Stimulated activated CD8-positive, alpha-beta memory T cell treated with anti-CD3 and anti-CD28 coated beads, Interleukin-2, amount 100 ng/mL, for 48 hours (primary cell): ENCODE measurements around the gene TEKT5.

Experiments
- DNase-seq, 2 donors: peaks; one replicate each; pipeline ENCODE4 v3.0.0-alpha.2; 2020; ENCODE audit warnings: low read depth in 2 of 2

TEKT5 gene

DNA sequence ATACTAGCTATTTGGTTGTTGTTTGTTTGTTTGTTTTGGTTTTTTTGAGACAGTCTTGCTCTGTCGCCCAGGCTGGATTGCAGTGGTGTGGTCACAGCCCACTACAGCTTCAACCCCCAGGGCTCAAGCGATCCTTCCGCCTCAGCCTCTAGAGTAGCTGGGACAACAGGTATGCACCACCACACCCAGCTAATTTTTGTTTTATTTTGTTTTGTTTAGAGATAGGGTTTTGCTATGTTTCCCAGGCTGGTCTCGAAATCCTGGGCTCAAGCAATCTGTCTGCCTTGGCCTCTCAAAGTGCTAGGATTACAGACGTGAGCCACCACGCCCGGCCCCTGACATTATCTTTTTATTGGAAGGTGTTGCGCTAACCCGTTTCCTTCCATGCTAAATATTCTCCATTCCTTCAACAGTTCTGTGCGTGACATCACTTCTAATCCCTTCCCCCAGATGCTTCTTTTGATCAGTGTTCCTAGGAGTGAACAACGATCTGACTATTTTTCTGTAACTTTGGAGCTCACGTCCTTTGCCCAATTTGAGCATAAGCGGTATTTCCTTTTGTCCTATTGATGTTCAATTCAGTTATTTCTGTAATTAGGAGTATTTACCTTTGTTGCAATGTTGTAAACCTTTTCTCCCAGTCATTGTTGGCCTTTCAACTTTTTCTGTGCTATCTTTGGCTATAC, 84.1 kb downstream of the TEKT5 start:
- no peak for DNase-seq

DNA sequence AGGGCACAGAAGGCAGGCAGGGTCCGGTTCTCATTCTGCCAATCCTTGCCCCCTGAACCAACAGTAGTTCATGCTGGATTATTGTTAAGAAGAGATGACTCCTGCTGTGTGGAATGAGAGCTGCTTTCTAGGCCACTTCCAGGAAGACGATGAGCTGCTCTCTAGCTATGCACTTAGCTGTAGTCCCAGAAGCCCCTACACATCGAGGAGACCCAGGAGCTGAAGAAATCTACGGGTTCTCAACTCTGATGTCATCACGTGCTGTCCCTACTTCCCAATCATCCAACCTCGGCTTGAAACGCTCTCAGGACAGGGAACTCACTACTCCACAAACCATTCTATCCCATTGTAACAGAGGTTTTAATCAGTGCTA, 85.3 kb downstream of the TEKT5 start:
- no peak for DNase-seq

- DNase-seq, result no peak
Measured at GRCh38 chr16:10608687-10609401, 85.9 kb downstream of the TEKT5 start.

DNA sequence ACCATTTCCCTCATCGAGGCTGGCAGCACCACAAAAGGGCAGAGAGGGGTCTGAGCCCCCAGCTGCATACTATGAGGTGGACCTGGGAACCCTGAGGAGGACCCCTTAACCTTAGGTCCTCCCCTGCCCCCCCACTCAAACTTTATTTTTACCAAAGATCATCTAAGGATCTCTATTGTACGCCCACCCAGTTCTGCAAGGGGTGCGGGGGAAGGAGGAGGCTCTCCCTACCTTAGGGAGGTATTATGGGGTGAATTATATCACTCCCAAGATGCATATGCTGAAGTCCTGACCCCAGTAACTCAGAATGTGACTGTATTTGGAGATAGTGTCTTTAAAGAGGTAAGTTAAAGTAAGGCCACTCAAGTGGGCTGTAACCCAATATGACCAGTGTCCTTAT, 87.6 kb downstream of the TEKT5 start:
- no peak for DNase-seq

- no peak for DNase-seq
Measured at GRCh38 chr16:10606607-10607006, 88.1 kb downstream of the TEKT5 start.

GRCh38 chr16:10605636-10606035, 89.1 kb downstream of the TEKT5 start:
- no peak for DNase-seq

- DNase-seq, result no peak
Measured at GRCh38 chr16:10601444-10602408, 93.0 kb downstream of the TEKT5 start.

DNA sequence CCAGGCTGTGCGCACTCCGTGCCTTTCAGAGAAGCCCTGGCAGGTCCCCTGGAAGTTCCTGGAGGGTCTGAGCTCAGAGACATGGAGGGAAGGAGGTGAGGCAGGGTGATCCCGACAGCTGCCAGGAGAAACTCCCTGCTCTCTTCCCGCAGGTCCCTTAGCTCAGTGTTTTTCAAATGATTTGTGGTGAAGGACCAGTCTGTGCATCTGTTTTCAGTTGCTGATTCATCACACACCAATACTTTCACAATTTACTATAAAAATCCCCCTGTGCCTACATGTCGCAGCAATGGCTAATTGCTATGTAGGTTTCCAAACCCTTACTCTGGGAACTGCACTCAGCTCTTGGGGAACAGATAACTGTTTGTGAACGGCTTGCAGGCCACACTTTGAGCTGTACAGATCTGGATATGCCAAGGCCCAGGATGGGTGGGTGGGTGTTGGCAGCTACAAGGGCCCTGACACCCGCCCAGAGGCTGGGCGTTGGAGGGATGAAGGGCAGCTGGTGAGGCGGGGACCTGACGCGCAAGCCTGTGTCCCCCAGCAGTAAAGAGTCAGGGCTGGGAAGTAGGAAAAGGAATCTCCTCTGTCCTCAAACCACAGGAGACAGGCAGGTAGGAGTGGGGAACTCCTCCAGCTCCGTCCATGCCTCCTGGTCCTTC, 93.8 kb downstream of the TEKT5 start:
- DNase-seq, result no peak

DNA sequence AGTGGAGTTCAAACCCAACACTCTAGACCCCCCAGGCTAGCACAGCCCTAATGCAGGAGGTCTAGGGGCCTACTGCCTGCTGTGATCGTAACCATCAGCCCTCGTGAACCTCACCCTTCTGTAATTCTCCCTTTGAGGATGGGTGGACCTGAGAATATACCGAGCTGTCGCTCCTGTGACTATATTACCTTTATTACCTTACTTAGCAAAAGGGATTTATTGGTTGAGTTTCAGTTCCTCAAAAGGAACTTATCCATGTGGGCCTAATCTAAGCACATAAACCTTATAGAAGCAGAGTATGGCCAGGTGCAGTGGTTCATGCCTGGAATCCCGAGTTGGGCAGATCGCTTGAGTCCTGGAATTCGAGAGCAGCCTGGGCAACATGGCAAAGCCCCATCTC, 95.1 kb downstream of the TEKT5 start:
- DNase-seq, result no peak

DNA sequence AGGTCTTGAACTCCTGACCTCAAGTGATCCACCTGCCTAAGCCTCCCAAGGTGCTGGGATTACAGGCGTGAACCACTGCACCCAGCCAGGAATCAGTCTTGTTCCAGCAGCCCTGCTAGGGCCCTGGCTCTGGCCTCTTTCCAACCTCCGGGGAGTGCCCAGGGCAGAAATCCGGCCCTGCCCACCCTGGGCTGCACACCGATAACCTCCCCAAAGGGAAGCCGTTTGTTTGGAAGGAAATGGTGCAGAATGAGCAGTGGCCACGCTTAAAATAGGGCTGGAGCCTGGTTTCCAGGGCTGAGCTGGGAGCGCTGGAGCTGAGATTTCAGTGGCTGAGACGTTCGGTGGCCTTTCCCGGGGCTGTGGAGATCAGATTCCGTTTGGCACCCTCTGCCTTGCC, 96.6 kb downstream of the TEKT5 start:
- no peak for DNase-seq

DNA sequence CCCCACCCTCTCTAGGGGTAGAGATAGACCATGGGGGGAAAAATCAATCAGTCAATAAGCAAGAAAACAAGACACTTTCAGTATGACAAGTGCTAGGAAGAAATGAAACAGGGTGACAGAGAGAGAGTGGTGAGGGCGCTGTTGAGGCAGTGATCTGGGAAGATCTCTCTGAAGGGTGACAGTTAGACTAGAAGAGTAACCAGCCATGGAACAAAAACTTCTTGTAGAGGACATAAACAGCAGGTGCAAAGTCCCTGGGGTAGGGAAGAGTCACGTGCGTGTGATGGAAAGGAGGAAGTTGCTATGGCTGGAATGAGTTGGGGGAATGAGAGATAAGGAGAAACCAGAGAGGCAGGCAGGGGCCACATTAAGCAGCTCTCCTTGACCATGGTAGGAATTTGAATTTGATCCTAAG, 97.5 kb downstream of the TEKT5 start:
- DNase-seq, result no peak

GRCh38 chr16:10594312-10594950, 100.3 kb downstream of the TEKT5 start:
- DNase-seq, result no peak

DNA sequence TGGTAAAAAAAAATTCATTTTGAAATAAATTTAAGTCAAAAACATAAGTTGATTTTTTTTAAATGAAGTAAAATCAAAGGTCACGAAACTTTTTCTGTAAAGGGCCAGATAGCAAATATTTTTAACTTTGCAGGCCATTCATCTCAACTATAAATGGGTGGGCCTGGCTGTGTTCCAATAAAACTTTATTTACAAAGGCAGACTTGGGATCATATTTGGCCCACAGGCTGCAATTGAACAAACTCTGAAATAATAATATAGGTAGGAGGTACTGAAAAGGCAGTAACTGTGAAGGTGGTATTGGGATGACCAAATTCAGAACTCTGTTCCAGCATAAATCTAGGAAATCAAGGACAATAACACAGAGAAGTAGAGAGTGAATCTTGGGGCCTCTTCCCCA, 102.1 kb downstream of the TEKT5 start:
- DNase-seq, result no peak

GRCh38 chr16:10590342-10590741, 104.4 kb downstream of the TEKT5 start:
- DNase-seq, result no peak

- no peak for DNase-seq
Measured at GRCh38 chr16:10589109-10589508, 105.6 kb downstream of the TEKT5 start.

GRCh38 chr16:10587622-10588021, 107.1 kb downstream of the TEKT5 start:
- no peak for DNase-seq

DNA sequence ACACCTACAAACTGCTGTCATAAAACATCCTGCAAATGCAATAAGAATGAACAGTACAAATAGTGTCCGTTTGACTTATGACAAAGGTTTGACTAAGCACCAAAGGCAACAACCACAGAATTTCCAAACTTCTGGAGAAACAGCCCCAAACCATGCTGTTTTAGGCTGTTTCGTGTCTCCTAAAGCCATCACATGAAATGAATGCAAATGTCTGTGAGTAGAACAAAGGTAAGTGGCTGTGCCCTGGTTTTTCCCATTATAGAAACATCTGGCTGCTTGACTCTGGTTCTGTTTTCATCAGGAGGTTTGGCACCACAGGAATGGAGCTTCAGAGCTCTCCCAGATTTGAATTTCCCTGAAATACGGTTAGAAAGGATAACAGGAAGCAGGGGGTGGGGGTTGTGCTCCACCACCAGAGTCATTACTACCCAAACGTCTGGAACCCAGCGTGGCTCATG, 109.7 kb downstream of the TEKT5 start:
- no peak for DNase-seq

DNA sequence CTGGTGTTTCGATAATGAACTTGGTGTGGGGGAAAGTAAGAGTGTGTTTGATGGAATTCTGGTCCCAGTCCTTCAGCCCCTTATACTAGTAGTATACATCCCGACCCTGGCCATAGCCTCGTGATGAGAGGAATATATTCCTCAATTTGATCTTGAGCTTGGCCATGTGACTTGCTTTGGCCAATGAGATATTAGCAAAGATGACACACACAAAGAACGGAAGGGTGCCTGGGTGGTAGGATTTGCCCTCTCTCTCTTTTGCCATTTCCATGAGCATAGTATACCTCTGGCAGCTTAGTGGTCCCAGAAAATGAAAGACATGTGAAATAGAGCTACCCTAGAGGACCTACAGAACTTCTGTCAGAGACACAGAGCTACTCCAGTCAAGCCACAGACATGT, 111.5 kb downstream of the TEKT5 start:
- no peak for DNase-seq

GRCh38 chr16:10581507-10581906, 113.2 kb downstream of the TEKT5 start:
- DNase-seq, result no peak

DNA sequence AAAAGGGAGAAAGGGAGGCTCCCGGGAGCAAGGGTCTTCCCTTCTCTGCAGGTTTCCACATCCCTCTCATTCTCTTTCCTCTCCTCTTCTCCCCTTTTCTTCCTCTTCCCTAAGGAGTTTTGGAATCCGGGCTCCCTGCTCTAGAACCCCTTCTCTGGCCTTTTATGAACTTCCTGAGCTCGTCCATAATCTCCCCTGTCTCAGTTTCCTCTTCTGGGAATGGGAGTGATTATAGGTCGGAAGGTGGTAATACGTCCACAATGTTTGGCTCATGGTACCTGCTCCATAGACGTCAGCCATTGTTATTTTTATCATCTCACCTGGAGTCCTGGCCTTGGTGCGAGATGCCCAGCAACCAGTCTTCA, 113.9 kb downstream of the TEKT5 start:
- DNase-seq, result no peak
